ENCODE data around the gene MRPL19.
"Not testable (repeated sequence)": the region's sequence is repeated elsewhere in the genome, so short reads cannot be mapped to it uniquely, and the experiment has no call there.

MRPL19 gene

GRCh38 chr2:75616933-75617332 is 29.6 kb upstream of the MRPL19 start:
- no peak for DNase-seq

GRCh38 chr2:75619956-75620740 is 26.4 kb upstream of the MRPL19 start:
- DNase-seq = no peak

DNA sequence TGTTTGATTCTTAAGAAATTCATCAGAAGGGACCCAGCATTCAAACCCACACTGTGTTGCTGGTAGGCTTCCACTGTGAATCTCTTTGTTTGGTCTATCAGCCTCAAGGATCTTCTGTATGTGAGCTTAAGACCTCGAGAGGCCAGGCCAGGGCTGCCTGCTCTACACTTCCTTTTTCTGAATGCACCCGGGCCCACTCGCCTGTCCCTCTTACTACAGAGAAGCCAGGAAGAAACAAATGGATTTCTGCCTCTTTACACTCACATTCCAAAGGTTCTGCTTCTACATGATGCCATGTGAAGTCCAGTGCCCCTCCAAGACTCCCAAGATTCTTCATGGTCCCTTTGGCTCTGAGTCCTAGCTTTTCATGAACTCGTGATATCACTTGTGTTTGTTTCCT is 25.4 kb upstream of the MRPL19 start:
- no peak for DNase-seq

GRCh38 chr2:75622500-75622899 is 24.1 kb upstream of the MRPL19 start:
- DNase-seq = no peak

DNA sequence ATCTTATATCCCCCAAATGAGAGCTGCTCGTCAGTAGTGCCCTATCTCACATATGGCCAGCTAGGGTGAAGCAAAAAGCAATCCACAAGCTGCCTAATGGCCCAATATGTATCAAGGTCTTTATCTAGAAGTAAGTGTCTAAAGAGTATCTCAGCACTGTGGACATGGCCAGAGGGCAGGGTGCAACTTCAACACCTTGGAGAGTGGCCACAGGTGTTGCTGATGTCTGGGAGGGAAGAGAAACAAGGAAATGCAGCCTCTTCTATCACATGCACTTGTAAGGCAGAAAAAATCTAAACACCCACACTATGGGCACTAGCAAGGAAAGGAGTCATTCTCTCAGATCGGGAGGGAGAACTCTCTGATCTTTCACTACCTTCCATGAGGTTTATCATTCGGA is 23.7 kb upstream of the MRPL19 start:
- no peak for DNase-seq

DNA sequence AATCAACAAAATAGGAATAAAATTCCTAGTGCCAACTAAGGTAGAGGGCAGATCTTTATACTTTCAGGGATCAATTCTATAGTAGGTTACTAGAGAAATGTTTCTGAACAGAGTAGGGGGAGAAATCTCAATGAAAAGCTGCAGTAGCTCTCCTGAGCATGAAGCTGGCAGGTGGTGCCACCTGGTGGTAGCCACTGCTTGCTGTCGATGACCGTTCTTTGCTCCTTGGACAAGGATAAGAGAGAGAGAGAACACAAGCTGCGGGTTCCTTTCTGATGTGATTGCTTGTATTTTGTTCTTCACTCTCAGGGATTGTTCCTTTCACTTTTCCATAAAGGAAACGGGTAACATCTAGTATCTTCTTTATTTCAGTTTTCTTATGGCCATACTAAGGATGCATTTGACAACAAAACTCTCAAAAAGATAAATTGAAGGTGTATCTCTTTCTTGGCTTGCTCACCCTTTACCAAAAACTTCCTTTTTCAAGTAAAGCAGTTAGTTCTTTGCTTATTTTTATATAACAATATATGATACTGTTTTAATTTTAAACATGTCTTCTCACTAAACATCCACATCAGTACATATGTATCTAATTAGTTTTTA is 18.6 kb upstream of the MRPL19 start:
- DNase-seq = peak; percentile 65

DNA sequence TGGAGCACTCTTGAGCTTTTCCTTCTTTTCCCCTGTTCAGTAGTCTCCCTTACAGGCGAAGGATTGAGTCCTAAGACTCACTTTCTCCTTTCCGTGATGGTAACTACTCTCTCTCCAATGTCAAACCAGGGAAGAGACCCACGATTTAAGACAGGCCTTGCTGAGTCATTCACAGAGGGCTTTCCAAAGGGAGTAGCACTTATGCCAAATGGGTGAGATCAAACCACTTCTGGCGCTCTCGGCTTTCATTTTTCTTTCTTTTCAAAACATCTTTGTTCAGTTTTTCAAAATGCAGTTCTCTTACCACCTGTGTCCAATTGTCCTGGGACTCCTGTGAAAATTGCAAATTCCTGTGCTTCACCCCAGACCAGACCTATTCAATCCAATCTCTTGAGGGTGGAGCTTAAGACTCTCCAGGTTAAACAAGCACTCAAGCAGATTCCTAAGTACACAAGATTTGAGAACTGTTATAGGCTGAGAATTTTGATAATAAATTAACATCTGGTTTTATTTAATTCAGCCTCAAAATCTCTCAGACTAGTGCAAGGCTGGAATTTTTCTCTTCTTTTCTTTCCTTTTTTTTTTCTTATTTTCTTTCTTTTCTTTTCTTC is 14.4 kb upstream of the MRPL19 start:
- DNase-seq = no peak

DNA sequence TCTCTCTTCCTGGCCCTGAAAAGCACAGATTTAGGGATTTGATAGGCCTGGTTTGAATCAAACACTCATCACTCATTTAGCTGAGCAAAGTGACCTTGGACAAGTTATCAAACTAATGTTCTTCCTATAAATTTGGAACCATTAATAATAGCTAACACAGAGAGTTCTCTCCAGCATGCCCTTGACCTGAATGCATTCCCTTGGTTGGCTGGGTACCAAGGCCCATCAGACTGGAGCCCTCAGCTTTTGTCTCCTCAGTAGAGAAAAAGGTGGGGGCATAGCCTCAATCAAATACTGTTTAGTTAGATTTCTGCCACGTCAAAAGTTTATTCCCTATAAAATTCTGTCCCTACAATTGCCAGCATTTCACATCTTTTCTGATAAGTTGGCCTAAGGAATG is 13.8 kb upstream of the MRPL19 start:
- DNase-seq = no peak

- DNase-seq = no peak
Observed at GRCh38 chr2:75633620-75634019, 13.0 kb upstream of the MRPL19 start.

DNA sequence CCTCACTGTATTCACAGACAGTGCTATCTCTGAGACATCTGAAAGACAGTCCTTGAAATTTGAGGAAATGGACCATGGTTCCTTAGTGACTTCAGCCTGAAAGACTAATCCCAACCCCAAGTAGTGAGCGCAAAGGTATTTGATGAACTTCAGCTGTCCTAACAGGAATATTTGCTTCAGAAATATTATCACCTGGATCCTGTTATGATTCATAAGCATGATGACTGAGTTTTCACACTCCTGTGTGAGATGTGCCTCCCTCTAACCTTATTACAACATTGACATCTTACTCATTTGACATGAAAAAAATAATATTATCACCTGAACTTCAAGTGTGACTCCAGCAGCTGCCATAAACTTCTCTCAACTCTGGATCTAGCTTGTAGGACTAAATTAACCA is 11.6 kb upstream of the MRPL19 start:
- no peak for DNase-seq

- no peak for DNase-seq
Observed at GRCh38 chr2:75637568-75637967, 9.0 kb upstream of the MRPL19 start.

GRCh38 chr2:75640621-75641121 is 5.9 kb upstream of the MRPL19 start:
- DNase-seq = peak; percentile 68

DNA sequence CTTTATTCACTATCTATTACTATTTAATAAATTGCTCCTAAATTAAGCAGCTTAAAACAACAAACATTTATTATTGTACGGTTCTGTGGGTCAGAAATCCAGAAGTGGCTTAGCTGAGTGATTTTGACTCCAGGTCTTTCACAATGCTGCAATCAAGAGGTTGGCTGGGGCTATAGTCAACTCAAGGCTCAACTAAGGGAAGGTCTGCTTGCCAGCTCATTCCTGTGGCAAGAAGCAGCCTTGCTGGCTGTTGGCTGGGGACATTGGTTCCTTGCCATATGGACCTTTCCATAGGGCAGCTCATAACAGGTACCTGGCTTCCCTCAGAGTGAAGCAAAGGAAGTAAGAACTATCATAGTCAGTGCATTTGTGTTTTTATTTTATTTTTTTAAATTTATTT is 5.0 kb upstream of the MRPL19 start:
- DNase-seq = no peak

GRCh38 chr2:75643980-75644379 is 2.6 kb upstream of the MRPL19 start:
- no peak for DNase-seq

DNA sequence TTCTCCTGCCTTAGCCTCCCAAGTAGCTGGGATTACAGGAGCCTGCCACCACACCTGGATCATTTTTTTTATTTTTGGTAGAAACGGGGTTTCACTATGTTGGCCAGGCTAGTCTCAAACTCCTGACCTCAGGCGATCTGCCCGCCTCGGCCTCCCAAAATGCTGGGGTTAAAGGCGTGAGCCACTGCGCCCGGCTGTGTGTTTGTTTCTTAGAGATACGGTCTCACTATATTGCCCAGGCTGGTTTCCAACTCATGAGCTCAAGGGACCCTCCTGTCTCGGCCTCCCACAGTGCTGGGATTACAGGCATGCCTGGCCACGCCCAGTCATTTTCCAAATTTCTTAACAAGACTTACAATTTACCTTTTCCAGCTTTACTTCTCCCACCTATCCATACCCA is 940 bp upstream of the MRPL19 start:
- no peak for DNase-seq

DNA sequence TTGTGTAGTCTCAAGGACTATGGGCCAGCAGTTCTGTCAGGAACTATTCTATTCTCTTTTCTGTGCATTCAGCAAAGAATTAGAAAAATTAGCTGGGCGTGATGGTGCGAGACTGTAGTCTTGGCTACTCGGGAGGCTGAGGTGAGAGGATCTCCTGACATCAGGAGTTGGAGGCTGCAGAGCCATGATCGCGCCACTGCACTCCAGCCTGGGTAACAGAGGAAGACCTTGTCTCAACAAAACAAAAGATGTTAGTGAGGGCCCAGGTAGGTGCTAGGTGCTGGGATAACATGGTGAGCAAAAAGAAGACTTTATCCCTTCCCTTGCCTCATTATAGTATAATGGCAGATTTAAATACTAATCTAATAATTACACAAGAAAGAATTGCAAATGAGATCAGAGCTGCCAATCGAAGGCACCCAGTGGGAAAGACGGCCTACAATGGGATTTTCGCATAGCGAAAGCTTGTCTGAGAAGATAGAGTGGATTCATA is 447 bp upstream of the MRPL19 start:
- DNase-seq = no peak

DNA sequence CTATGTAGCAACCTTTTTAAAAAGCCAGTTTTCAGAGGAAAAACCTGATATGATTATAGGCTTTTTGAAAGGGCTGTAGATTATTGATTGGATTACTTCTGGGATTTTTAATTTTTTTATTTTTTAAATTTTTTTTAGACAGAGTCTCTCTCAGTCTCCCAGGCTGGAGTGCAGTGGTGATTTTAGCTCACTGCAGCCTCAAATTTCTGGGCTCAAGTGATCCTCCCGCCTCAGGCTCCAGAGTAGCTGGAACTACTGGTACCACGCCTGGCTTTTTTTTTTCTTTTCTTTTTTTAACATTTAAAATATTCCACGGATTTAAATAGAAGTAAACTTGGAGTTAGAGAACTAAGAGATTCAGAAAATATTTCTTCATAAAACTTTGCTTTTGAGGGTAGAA is 1.2 kb downstream of the MRPL19 start:
- DNase-seq = no peak

DNA sequence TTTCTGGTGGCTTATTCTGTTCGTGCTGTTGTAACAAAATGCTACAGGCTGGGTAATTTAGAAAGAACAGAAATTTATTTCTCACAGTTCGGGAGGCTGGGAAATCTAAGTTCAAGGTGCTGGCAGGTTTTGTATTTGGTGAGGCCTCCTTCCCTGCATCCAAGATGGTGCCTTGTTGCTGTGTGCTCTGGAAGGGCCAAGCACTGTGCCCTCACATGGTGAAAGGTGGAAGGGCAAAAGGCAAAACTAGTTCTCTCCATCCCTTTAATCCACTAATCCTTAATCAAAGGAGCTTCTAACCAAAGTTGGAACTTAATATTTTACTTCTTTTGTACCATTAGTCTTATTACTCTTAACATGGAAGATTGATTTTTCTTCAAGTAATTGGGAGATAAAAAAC is 7.4 kb downstream of the MRPL19 start:
- no peak for DNase-seq

DNA sequence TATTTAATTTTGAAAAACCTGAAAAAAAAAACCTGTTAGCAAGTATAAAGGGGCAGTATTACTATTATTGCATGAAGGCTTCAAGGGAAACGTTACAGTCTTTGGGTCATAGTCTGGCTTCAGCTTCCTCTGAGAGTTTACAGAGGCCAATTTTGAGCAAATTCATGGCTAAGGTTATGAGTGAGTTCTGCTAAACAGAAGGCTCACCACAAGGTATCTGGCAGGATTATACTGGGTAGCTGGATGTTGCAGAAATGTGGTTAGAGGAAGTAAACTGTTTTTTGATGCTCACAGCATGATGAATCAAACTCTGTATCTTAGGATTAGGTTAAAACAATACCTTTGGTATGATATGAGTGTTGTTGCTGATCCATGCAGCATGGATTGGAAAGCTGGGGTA is 9.3 kb downstream of the MRPL19 start:
- DNase-seq = no peak

DNA sequence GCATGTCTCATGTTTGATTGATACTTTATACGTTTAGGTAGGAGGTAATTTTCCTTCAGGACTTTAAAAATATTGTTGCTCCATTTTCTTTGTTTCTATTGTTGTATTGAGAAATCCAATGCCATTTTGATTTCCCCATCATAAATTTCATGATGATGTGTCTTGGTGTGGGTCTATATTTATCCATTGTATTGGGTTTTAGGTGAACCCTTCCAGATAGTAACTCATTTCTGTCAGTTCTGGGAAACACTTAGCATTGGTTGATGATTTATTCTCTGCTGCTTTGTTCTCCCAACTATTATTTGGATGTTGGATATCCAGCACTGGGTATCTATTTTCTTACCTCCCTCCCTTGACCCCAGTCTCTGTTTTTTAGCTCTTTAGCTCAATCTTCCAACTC is 10.0 kb downstream of the MRPL19 start:
- no peak for DNase-seq

- no peak for DNase-seq
Observed at GRCh38 chr2:75657798-75658197, 11.2 kb downstream of the MRPL19 start.

- DNase-seq = no peak
Observed at GRCh38 chr2:75666911-75667310, 20.3 kb downstream of the MRPL19 start.

DNA sequence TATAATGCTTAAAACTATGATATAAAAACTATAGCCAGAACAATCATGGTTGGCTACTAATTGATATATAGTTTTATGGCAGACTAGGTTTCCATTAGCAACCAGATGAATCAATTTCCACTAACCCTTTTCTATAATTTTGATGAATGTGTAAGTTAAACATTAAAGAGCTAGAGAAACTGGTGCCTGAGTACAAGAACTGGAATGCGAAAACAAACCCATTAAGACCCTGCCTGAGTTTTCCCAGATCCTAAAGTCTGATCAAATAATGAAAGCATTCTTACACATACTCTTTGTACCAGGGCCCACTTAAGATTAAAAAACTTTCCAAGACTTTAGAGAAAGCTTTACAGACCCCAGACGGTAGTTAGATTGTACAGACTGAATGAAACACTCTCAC is 21.3 kb downstream of the MRPL19 start:
- no peak for DNase-seq

DNA sequence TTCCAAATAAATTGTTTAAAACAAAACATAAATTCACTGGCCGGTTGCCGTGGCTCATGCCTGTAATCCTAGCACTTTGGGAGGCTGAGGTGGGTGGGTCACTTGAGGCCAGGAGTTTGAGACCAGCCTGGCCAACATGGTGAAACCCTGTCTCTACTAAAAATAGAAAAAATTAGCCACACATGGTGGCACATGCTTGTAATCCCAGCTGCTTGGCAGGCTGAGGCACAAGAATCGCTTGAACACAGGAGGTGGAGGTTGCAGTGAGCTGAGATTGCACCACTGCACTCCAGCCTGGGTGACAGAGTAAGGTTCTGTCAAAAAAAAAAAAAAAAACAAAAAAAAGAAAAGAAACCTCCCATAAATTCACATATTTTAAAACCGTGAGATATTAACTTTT is 28.8 kb downstream of the MRPL19 start:
- not testable (repeated sequence) for DNase-seq

Data from suppressor macrophage treated with lipopolysaccharide for 4 hours (primary cell).